ENCODE data around the gene SF3B1. TPM values are rescaled to one million over a fixed set of nuclear protein-coding genes. Genes with fewer than 3 reads are reported as not detected.
"Not testable (repeated sequence)": the region's sequence is repeated elsewhere in the genome, so short reads cannot be mapped to it uniquely, and the experiment has no call there.

Gene SF3B1
- total RNA-seq, 2 donors from 2014 or later: 273 to 277 TPM

- peak overlapping the region; percentile 100 for H3K27ac Mint-ChIP-seq
- H3K27me3 Mint-ChIP-seq: no peaks in the 10 kb centered on the region
- H3K4me3 Mint-ChIP-seq: peak overlapping the region; percentile 99
- peaks cover 25% of the 10 kb centered on the region for H3K36me3 Mint-ChIP-seq (ENCODE audit: low read depth)
- no peaks in the 10 kb centered on the region for H3K9me3 Mint-ChIP-seq
- peaks cover 15% of the 10 kb centered on the region for H3K4me1 Mint-ChIP-seq
- ATAC-seq (replicated peaks): no peak
These were observed 17.9 kb upstream of the SF3B1 start for GRCh38 chr2:197452754-197453122.

GRCh38 chr2:197450935-197451358 lies 16.1 kb upstream of the SF3B1 start:
- not testable (repeated sequence) for H3K4me1 Mint-ChIP-seq; H3K9me3 Mint-ChIP-seq; H3K27me3 Mint-ChIP-seq; H3K4me3 Mint-ChIP-seq; ATAC-seq (replicated peaks); H3K27ac Mint-ChIP-seq
- peaks cover 14% of the 10 kb centered on the region for H3K36me3 Mint-ChIP-seq (ENCODE audit: low read depth)

DNA sequence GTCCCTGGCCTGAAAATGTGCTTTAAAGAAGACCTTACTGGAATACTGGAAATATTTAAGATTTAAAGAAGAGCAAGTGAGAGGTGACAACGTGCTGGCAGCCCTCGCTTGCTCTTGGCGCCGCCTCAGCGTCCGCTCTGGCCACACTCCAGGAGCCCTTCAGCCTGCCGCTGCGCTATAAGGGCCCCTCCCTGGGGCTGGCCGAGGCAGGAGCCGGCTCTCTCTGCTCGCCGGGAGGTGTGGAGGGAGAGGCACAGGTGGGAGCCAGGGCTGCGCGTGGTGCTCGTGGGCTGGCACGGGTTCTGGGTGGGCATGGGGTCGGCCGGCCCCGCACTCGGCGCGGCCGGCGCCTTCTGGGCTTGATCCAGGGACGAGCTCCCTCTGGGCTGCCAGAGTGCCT lies 15.6 kb upstream of the SF3B1 start:
- H3K4me3 Mint-ChIP-seq: no peak overlapping the region
- no peak for ATAC-seq (replicated peaks)

GRCh38 chr2:197446844-197447243 lies 12.0 kb upstream of the SF3B1 start:
- no peak for ATAC-seq (replicated peaks)
- no peak overlapping the region for H3K27ac Mint-ChIP-seq
- no peaks in the 10 kb centered on the region for H3K4me1 Mint-ChIP-seq
- H3K4me3 Mint-ChIP-seq: no peak overlapping the region
- no peaks in the 10 kb centered on the region for H3K27me3 Mint-ChIP-seq
- no peaks in the 10 kb centered on the region for H3K36me3 Mint-ChIP-seq (ENCODE audit: low read depth)
- no peaks in the 10 kb centered on the region for H3K9me3 Mint-ChIP-seq

More for the DNA sequence above, 15.6 kb upstream of the SF3B1 start:
- Mint-ChIP-seq H3K36me3 (ENCODE audit: low read depth) (peaks cover 9% of the 10 kb centered on the region), H3K4me1 (peaks cover 10% of the 10 kb centered on the region), H3K9me3 (no peaks in the 10 kb centered on the region), H3K27me3 (no peaks in the 10 kb centered on the region), H3K27ac (no peak overlapping the region)

DNA sequence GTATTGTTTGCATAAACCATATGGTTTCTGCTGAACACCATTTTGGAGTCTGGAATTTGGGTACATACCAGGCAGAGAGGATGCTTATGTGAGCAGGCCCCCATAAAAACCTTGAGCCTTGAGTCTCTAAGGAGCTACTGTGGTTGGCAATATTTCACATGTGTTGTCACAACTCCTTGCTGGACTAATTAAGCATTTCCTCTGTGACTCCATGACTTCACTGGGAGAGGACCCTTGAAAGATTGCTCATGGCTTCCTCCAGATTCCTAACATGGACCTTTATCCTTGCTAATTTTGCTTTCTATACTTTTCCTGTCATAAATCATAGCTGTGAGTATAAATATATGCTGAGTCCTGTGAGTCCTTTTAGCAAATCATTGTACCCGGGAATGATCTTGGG lies 10.9 kb upstream of the SF3B1 start:
- no peak for ATAC-seq (replicated peaks)
- Mint-ChIP-seq H3K4me1 (no peaks in the 10 kb centered on the region), H3K27me3 (no peaks in the 10 kb centered on the region), H3K4me3 (no peak overlapping the region), H3K9me3 (no peaks in the 10 kb centered on the region), H3K27ac (no peak overlapping the region), H3K36me3 (ENCODE audit: low read depth) (no peaks in the 10 kb centered on the region)

- Mint-ChIP-seq H3K27me3 (no peaks in the 10 kb centered on the region), H3K9me3 (no peaks in the 10 kb centered on the region), H3K27ac (no peak overlapping the region), H3K4me1 (no peaks in the 10 kb centered on the region), H3K4me3 (no peak overlapping the region), H3K36me3 (ENCODE audit: low read depth) (no peaks in the 10 kb centered on the region)
- no peak for ATAC-seq (replicated peaks)
These were observed 8.0 kb upstream of the SF3B1 start for GRCh38 chr2:197442857-197443256.

GRCh38 chr2:197437380-197437779 lies 2.6 kb upstream of the SF3B1 start:
- H3K27me3 Mint-ChIP-seq: no peaks in the 10 kb centered on the region
- no peaks in the 10 kb centered on the region for H3K9me3 Mint-ChIP-seq
- H3K4me1 Mint-ChIP-seq: peaks cover 10% of the 10 kb centered on the region
- H3K27ac Mint-ChIP-seq: no peak overlapping the region
- H3K36me3 Mint-ChIP-seq (ENCODE audit: low read depth): peaks cover 30% of the 10 kb centered on the region
- H3K4me3 Mint-ChIP-seq: no peak overlapping the region
- no peak for ATAC-seq (replicated peaks)

GRCh38 chr2:197435598-197436420 lies 981 bp upstream of the SF3B1 start:
- Mint-ChIP-seq H3K4me3 (peak overlapping the region; percentile 93), H3K27ac (peak overlapping the region; percentile 100), H3K36me3 (ENCODE audit: low read depth) (peaks cover 46% of the 10 kb centered on the region), H3K9me3 (no peaks in the 10 kb centered on the region), H3K27me3 (no peaks in the 10 kb centered on the region), H3K4me1 (peaks cover 24% of the 10 kb centered on the region)
- no peak for ATAC-seq (replicated peaks)

DNA sequence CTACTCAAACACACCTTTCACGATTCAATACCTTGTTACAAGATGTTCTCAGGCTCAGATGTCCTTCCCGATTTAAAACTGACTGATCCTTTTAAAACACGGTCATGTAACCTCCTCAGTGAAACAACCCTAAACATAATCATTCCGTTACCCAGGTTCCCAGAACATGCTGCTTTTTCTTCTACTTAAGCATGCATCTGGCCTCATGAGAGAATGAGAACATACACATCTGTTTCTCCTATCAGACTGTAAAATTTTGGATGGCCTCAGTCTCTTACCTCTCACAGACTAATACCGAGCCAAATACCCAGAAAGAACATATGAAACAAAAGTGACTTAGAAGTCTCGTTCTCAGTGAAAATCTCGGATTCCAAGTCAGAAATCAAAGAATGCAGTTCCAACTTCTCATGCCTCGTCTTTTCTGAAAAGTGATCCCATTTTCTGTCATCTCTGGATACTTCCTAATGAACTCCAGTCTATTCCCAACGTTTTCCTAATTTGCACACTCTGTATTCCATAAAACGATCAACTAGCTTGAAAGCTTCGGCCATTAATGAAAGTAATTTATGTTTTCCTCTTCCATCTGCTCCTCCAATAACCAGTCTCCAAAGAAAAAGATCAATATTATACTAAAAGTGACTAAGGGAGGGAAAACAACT lies 919 bp downstream of the SF3B1 start:
- no peak for ATAC-seq (replicated peaks)
- no peaks in the 10 kb centered on the region for H3K9me3 Mint-ChIP-seq
- H3K27me3 Mint-ChIP-seq: no peaks in the 10 kb centered on the region
- peak overlapping the region; percentile 100 for H3K27ac Mint-ChIP-seq
- peaks cover 41% of the 10 kb centered on the region for H3K4me1 Mint-ChIP-seq
- H3K4me3 Mint-ChIP-seq: peak overlapping the region; percentile 93
- H3K36me3 Mint-ChIP-seq (ENCODE audit: low read depth): peaks cover 65% of the 10 kb centered on the region

GRCh38 chr2:197432527-197432926 lies 2.3 kb downstream of the SF3B1 start:
- H3K36me3 Mint-ChIP-seq (ENCODE audit: low read depth): peaks cover 73% of the 10 kb centered on the region
- H3K27me3 Mint-ChIP-seq; ATAC-seq (replicated peaks); H3K9me3 Mint-ChIP-seq: not testable (repeated sequence)
- peak overlapping the region; percentile 80 for H3K27ac Mint-ChIP-seq
- H3K4me1 Mint-ChIP-seq: peaks cover 46% of the 10 kb centered on the region
- peak overlapping the region; percentile 93 for H3K4me3 Mint-ChIP-seq

GRCh38 chr2:197431858-197432257 lies 3.0 kb downstream of the SF3B1 start:
- Mint-ChIP-seq H3K27ac (peak overlapping the region; percentile 80), H3K9me3 (no peaks in the 10 kb centered on the region), H3K36me3 (ENCODE audit: low read depth) (peaks cover 73% of the 10 kb centered on the region), H3K4me1 (peaks cover 47% of the 10 kb centered on the region), H3K4me3 (peak overlapping the region; percentile 93), H3K27me3 (no peaks in the 10 kb centered on the region)
- no peak for ATAC-seq (replicated peaks)

GRCh38 chr2:197427986-197428385 lies 6.8 kb downstream of the SF3B1 start:
- H3K9me3 Mint-ChIP-seq: no peaks in the 10 kb centered on the region
- H3K4me3 Mint-ChIP-seq: peak overlapping the region; percentile 93
- no peaks in the 10 kb centered on the region for H3K27me3 Mint-ChIP-seq
- H3K36me3 Mint-ChIP-seq (ENCODE audit: low read depth): peaks cover 79% of the 10 kb centered on the region
- H3K27ac Mint-ChIP-seq: no peak overlapping the region
- peaks cover 61% of the 10 kb centered on the region for H3K4me1 Mint-ChIP-seq
- ATAC-seq (replicated peaks): no peak

GRCh38 chr2:197426723-197427603 lies 7.9 kb downstream of the SF3B1 start:
- no peak for ATAC-seq (replicated peaks)

GRCh38 chr2:197425550-197425949 lies 9.3 kb downstream of the SF3B1 start:
- H3K36me3 Mint-ChIP-seq (ENCODE audit: low read depth): peaks cover 79% of the 10 kb centered on the region
- peaks cover 43% of the 10 kb centered on the region for H3K4me1 Mint-ChIP-seq
- H3K9me3 Mint-ChIP-seq: no peaks in the 10 kb centered on the region
- ATAC-seq (replicated peaks): no peak
- H3K27me3 Mint-ChIP-seq: no peaks in the 10 kb centered on the region
- peak overlapping the region; percentile 29 for H3K27ac Mint-ChIP-seq
- H3K4me3 Mint-ChIP-seq: peak overlapping the region; percentile 26

More at GRCh38 chr2:197426723-197427603, 7.9 kb downstream of the SF3B1 start:
- Mint-ChIP-seq H3K36me3 (ENCODE audit: low read depth) (peaks cover 79% of the 10 kb centered on the region), H3K4me3 (peak overlapping the region; percentile 26), H3K27ac (peak overlapping the region; percentile 29), H3K9me3 (no peaks in the 10 kb centered on the region), H3K27me3 (no peaks in the 10 kb centered on the region), H3K4me1 (peaks cover 56% of the 10 kb centered on the region)

Data from activated T-helper 17 cell treated with anti-CD3 and anti-CD28 coated beads, Interleukin-2, amount 50 U/mL, for 72 hours (primary cell).